GM18858 (cell line): ENCODE data around the gene TXNL1.

Source experiments
- ATAC-seq: cut with Tn5 transposase; IDR thresholded peaks from one replicate; pipeline ENCODE4 v1.9.1; 2021; ENCODE audit not compliant: unreplicated experiment

Gene TXNL1

GRCh38 chr18:56570978-56571377 is 67.4 kb downstream of the TXNL1 start:
- ATAC-seq: no peak

- no peak for ATAC-seq
These were observed 69.0 kb downstream of the TXNL1 start for GRCh38 chr18:56569416-56569815.

- no peak for ATAC-seq
These were observed 69.4 kb downstream of the TXNL1 start for GRCh38 chr18:56568986-56569385.

GRCh38 chr18:56565551-56566345 is 72.6 kb downstream of the TXNL1 start:
- ATAC-seq: no peak

GRCh38 chr18:56565046-56565445 is 73.3 kb downstream of the TXNL1 start:
- ATAC-seq: no peak

- ATAC-seq: no peak
These were observed 74.8 kb downstream of the TXNL1 start for GRCh38 chr18:56563568-56563967.

GRCh38 chr18:56562479-56562878 is 75.9 kb downstream of the TXNL1 start:
- ATAC-seq: no peak

- ATAC-seq: no peak
These were observed 77.4 kb downstream of the TXNL1 start for GRCh38 chr18:56560992-56561391.

- no peak for ATAC-seq
These were observed 79.3 kb downstream of the TXNL1 start for GRCh38 chr18:56559044-56559443.

GRCh38 chr18:56556907-56557306 is 81.5 kb downstream of the TXNL1 start:
- no peak for ATAC-seq

GRCh38 chr18:56550121-56550520 is 88.3 kb downstream of the TXNL1 start:
- ATAC-seq: no peak
